ENCODE data around the gene SEM1. TPM values are rescaled to one million over a fixed set of nuclear protein-coding genes. Genes with fewer than 3 reads are reported as not detected.
"Not testable (repeated sequence)": the region's sequence is repeated elsewhere in the genome, so short reads cannot be mapped to it uniquely, and the experiment has no call there.

Gene SEM1
- total RNA-seq, 1 experiment from 2014 or later = 267 TPM

DNA sequence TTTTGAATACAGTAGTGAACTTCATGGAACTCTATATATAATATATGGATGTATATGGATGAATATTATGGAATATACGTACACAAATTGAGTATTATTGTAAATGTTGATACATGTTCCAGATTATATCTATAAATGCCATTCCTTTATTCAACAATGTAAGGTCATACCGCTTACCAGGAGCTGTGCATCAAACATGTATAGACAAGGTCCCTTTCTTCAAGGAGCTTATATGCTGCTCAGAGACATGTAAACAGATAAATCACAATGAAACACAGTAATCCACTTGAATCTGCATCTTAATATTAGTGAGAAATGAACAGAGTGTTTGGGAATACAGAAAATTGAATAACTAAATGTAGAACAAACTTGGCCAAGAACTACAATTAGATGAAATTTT lies 898 bp upstream of the SEM1 start:
- in situ Hi-C loops (cut with HindIII; ENCODE audit: low pct_unique_long_range_greater_than_20kb, low sequenced_read_pairs) = no loop called here
- no peak for DNase-seq (ENCODE audit: low read depth, low spot score)

DNA sequence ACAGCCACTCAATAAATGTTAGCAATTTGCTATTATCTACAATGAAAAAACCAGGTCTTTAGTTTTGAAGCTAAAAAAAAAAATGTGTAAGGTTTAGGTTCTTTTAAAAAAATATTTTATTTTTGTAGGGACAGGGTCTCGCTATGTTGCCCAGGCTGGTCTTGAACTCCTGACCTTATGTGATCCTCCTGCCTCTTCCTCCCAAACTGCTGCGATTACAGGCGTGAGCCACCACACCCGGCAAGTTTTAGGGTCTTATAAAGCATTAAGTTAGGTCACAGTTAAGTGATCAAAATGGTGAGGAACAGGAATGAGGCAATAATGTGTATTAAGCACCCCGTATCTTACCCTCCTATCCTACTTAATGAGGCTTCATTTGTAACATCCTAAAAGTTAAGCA lies 774 bp downstream of the SEM1 start:
- in situ Hi-C loops (cut with HindIII; ENCODE audit: low pct_unique_long_range_greater_than_20kb, low sequenced_read_pairs) = no loop called here
- DNase-seq (ENCODE audit: low read depth, low spot score) = no peak

DNA sequence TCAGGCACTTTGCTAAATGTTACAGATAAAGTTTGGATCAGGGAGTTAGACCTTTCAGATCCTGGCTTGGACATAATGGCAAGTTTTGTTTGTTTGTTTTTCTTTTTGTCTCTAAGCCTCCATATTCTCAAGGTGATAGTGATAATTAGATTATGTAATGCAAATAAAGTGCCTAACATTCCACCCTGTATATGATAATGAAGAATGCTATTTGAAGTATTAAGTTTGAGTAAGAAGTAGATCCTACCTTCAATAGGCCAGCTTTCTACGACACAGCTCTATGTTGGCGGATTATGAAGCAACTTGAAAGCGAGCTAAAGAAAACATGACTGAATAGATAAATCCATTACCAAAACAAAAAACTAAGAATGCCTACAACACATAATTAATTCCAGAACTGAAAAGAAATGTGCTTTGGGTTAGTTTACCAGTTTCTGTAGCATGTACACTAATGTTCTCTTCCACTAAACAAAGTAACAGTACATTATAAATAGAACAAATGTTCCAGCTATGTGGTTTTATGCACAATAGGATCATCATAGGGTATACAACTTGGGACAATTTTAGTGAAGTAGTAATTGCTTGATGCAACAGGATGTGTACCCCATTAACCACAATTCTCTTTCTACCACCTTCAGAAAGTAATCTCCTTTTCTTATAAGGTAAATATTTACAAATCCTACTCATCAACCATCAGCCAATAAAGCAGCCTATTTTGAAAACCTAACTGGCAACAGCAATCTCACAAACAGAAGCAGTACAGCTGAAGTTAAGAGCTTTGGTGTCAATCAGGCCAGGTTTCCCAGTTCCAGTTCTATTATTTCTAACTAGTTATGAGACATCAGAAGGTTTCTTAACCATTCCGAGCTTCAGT lies 1.5 kb downstream of the SEM1 start:
- no peak for DNase-seq (ENCODE audit: low read depth, low spot score)
- in situ Hi-C loops (cut with HindIII; ENCODE audit: low pct_unique_long_range_greater_than_20kb, low sequenced_read_pairs) = no loop called here

DNA sequence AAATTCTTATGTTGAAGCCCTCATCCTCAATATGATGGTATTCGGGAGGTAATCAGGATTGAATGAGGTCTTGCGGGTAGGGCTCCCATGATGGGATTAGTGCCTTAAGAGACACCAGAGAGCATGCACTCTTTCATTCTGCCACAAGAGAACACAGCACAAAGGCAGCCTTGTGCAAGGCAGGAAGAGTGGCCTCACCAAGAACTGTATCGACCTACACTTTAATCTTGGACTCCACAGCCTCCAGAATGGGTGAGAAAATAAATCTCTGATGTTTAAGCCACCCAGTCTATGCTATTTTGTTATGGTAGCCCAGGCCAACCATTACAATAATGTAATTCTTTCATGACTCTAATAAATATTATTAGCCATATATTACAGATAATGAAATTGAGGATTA lies 8.4 kb downstream of the SEM1 start:
- peak; percentile 94 for DNase-seq (ENCODE audit: low read depth, low spot score)
- in situ Hi-C loops (cut with HindIII; ENCODE audit: low pct_unique_long_range_greater_than_20kb, low sequenced_read_pairs) = no loop called here

DNA sequence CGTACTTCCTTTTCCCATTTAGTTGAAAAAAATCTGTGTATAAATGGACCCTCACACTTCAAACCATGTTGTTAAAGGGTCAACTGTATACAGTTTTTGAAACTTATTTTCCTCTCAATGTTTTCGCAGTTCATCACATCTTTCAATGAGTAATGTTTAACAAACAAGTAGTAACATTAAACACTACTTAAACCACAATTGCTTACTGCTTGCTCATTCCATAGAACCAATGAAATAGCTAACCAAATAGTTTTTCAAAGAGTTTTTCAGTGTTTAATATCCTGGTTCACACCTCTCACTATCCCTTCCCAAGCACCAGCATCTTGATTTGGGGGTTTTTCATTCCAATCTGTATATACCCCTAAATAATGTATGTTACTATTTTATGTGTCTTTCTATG lies 9.1 kb downstream of the SEM1 start:
- in situ Hi-C loops (cut with HindIII; ENCODE audit: low pct_unique_long_range_greater_than_20kb, low sequenced_read_pairs) = no loop called here
- no peak for DNase-seq (ENCODE audit: low read depth, low spot score)

DNA sequence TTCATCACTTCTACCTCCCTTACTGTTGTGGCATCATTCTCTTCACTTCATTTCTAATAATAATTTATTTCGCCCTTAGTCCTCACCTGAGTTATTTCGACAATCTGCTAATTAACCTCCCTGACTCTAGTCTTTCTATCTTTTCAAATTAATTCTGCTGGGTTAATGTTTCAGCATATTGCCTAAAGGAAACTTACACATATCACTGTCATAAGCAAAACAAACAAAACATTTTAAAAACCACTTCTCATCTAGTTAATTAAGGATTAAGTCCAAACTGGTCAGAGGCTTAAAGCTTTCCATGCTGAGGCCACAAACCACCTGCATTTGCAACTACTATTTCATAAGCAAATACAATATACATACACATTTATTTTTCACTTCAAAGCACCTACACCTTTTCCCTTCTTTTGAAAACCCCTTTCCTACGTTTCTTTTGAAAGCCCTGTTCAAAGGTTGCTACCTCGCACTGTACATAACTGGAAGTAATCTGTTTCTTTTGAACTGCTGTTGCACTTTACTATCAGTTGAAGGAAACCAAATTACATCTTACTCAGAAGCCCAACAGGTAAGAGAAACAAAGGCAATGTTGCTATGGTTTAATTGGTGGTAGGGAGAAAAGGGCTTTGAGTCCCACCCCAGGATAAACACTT lies 10.3 kb downstream of the SEM1 start:
- no peak for DNase-seq (ENCODE audit: low read depth, low spot score)
- in situ Hi-C loops (cut with HindIII; ENCODE audit: low pct_unique_long_range_greater_than_20kb, low sequenced_read_pairs) = no loop called here

DNA sequence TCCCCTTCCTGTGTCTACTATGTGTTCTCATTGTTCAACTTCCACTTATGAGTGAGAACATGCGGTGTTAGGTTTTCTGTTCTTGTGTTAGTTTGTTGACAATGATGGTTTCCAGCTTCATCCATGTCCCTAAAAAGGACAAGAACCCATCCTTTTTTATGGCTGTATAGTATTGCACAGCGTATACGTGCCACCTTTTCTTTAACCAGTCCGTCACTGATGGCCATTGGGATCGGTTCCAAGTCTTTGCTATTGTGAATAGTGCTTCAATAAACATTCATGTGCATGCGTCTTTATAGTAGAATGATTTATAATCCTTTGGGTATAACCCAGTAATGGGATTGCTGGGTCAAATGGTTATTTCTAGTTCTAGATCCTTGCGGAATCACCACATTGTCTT lies 11.2 kb downstream of the SEM1 start:
- DNase-seq (ENCODE audit: low read depth, low spot score); in situ Hi-C loops (cut with HindIII; ENCODE audit: low pct_unique_long_range_greater_than_20kb, low sequenced_read_pairs): not testable (repeated sequence)

DNA sequence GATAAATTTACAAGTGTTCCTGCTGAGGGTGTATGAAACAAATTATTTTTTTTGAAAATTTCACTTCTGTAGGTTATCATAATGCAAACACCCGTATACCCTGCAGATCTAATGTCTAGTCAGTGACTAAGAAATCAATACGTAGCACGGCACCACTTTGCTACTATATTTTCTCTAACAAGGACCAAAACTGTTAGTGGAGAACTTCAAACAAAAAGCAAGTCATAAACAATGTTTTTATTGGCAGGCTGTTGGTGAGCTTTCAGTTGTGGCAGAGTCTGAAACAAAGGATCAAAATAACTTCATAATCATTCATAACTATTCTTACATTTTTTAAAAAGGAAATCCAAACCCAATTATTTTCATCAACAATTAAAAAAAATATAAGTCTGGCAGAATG lies 11.8 kb downstream of the SEM1 start:
- no peak for DNase-seq (ENCODE audit: low read depth, low spot score)
- in situ Hi-C loops (cut with HindIII; ENCODE audit: low pct_unique_long_range_greater_than_20kb, low sequenced_read_pairs) = no loop called here

DNA sequence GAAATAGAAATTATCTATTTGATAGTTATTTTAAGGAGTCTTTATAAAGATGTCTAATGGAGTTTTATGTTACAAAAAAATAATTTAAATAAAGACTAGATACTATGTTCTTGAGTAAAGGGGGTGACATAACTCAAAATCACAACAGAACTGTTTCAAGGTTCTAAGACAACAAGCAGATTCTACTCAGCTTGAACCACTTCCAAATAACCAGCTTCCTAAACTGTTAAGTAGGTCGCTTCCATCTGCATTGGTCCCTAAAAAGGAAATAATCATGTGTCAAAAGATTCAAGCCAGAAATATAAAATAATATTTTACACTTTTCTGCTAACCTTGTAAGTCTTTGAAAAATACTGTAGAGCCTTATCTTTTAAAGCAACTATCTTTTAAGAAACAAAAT lies 14.1 kb downstream of the SEM1 start:
- in situ Hi-C loops (cut with HindIII; ENCODE audit: low pct_unique_long_range_greater_than_20kb, low sequenced_read_pairs) = no loop called here

DNA sequence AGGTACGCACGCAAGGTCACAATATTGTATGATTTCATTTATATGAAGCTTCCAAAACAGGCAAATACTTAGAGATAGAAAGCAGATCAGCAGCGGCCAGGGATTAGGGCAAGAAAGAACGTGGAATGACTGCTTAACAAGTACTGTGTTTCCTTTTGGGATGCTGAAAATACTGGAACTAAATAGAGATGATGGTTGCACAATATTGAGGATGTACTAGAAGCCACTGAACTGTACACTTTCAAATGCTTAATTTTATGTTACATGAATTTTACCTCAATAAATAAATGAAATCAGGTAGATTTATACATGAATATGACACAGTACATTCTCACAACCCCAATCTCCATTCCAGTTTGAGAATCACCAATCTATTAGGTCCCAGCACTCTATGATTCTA lies 15.6 kb downstream of the SEM1 start:
- DNase-seq (ENCODE audit: low read depth, low spot score) = no peak
- in situ Hi-C loops (cut with HindIII; ENCODE audit: low pct_unique_long_range_greater_than_20kb, low sequenced_read_pairs) = no loop called here

More for the DNA sequence above, 14.1 kb downstream of the SEM1 start:
- DNase-seq (ENCODE audit: low read depth, low spot score) = no peak

DNA sequence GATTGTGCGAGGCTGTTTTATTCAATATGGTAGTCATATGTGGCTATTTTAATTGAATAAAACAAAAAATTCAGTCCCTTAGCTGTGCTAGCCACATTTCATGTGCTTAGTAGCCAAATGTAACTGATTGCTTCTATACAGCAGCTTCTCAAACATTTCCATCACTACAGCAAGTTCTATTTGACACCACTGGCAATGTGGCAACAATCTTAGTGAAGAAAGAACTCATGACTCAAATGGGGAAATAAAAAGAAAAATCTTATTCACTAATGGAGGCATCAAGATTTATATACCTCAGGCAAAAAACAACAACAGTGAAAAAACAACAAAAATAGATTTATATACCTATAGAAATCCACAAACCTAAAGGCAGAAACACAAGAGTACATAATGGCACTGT lies 17.9 kb downstream of the SEM1 start:
- in situ Hi-C loops (cut with HindIII; ENCODE audit: low pct_unique_long_range_greater_than_20kb, low sequenced_read_pairs) = no loop called here
- DNase-seq (ENCODE audit: low read depth, low spot score) = no peak

DNA sequence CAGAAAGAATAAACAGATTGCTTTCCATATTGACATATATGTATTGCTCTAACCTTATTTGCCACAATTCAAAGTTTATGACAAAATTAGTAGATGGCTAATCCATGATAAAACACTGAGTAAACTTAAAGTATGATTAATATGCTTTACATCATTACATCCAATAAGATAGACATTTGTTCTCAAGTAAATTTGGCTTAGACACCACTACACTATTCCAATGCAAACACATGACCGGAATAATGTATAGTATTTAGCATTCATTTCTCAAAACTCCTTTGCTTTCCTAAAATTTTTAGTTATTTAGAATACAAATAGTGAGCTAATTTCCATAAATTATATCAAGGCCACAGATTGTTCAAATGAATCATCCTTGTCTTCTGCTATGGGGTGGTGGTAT lies 20.2 kb downstream of the SEM1 start:
- in situ Hi-C loops (cut with HindIII; ENCODE audit: low pct_unique_long_range_greater_than_20kb, low sequenced_read_pairs) = no loop called here
- no peak for DNase-seq (ENCODE audit: low read depth, low spot score)

DNA sequence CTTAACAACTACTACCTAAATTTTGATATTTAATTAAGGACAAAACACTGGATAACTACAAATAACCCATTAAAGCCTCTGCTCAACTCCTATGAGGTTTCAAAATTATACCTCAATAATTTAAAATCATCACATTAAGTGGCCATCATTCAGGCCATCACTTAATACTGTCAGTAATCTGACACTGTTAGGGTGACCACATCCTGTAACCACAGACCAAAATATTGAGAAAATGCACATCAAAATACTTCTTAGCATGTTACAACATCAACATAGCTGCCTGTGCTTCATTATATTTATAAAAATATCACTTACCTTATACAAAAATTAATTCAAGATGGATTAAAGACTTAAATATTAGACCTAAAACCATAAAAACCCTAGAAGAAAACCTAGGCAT lies 23.3 kb downstream of the SEM1 start:
- DNase-seq (ENCODE audit: low read depth, low spot score) = no peak
- in situ Hi-C loops (cut with HindIII; ENCODE audit: low pct_unique_long_range_greater_than_20kb, low sequenced_read_pairs) = no loop called here

DNA sequence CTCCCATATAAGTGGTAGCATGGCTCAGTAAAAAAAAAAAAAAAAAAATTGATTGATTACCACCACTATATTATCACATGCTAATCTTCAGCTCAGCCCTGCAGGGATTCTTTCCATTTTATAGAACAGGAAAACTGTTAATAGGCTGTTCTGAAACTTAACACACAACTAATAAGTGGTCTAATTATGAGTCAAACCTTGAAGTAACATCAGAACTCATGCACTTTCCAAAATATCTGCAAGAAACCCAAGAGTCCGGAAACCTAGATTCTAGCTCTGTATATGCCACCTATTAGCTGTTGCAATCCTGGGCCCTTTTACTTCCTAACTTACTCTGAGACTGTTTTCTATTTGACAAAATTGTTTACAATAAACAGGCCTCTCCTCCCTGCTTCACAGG lies 23.9 kb downstream of the SEM1 start:
- in situ Hi-C loops (cut with HindIII; ENCODE audit: low pct_unique_long_range_greater_than_20kb, low sequenced_read_pairs) = no loop called here
- no peak for DNase-seq (ENCODE audit: low read depth, low spot score)

DNA sequence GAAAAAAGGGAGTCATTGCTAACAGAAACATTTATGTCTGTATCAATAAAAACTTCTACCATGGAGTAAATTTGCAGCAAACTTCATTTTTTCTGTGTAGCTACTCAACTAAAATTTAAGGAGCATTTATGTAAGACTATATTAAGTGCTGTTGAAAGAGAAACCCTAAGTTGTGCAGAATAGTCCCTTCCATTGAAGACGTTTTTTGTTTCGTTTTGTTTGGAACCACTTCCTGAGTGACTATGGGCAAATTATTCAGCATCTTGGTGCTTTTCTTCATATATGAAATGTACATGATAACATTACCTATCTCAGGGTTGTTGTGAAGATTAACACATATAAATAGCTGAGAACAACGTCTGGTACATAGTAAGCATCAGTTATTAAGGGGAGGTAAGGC lies 24.3 kb downstream of the SEM1 start:
- no peak for DNase-seq (ENCODE audit: low read depth, low spot score)
- in situ Hi-C loops (cut with HindIII; ENCODE audit: low pct_unique_long_range_greater_than_20kb, low sequenced_read_pairs) = no loop called here

DNA sequence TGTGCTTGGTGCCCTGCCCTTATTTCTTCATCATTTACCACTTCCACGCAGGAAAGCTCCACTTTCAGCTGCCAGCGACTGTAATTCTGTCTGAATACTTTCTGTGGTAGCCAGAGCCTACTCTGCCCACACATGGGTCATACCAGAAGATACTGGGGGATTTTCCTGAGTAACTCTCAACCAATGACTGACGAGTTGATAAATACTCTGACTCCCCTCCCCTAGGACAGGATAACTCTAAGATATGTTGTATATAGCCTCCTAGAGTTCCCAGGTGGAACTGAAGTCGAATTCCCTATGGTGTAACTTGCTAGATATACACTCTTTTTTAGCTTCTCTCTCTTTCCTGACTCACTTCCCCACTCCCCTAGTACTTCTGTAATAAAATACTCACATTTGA lies 29.8 kb downstream of the SEM1 start:
- peak; percentile 38 for DNase-seq (ENCODE audit: low read depth, low spot score)
- in situ Hi-C loops (cut with HindIII; ENCODE audit: low pct_unique_long_range_greater_than_20kb, low sequenced_read_pairs) = no loop called here

DNA sequence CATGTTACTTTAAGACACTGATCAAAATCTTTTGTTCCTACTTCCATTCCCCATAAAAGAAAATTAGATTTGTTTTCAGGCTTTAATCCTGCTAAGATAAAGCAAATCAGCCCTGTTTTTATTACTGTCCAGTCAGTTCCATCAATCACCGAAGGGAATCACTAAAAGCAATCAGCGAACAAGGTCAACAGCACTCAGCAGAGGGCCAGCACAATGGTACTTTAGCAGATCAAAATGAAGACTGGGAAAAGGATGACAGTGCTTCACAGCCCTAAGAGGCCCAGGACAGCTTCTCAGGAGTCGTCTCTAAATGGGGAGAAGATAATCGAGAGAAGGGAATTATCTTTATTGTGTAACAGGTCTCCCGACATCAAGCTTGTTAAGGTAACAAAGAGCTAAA lies 32.7 kb downstream of the SEM1 start:
- DNase-seq (ENCODE audit: low read depth, low spot score) = no peak
- in situ Hi-C loops (cut with HindIII; ENCODE audit: low pct_unique_long_range_greater_than_20kb, low sequenced_read_pairs) = no loop called here

DNA sequence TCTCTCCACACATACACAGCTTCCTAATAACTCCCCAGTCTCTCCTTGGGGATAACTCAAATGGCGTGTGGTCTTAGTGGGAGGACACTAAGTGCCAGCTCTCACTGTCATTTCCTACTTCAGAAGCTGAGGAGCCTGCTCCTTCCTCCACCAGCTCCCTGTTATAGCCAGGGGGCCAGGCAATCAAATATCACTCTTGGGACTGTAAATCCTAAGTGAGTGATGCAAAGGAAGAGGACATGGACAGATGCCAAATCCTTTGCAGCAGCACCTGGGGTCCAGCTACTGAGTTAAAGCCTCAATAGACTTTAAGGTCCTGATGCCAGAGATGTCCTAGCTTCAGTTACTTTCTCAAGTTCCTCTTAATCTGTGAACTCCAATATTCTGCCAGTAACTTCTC lies 34.1 kb downstream of the SEM1 start:
- in situ Hi-C loops (cut with HindIII; ENCODE audit: low pct_unique_long_range_greater_than_20kb, low sequenced_read_pairs) = no loop called here
- DNase-seq (ENCODE audit: low read depth, low spot score) = no peak

DNA sequence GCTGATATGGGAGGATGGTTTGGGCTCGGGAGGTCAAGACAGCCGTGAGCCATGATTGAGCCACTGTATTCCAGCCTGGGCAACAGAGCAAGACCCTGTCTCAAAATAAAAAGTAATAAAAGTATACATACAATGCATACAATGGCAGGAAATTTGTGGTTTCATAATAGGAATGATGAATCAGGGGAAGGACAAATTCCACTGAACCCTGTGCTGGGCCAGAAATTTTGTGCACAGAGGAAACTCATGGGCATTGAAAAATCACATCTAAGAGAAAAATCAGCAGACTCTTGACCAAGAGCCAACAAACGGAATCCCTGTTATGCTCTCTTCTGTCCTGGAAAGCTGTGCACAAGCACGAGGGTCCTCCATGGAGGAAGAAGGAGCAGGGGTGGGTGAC lies 35.1 kb downstream of the SEM1 start:
- in situ Hi-C loops (cut with HindIII; ENCODE audit: low pct_unique_long_range_greater_than_20kb, low sequenced_read_pairs) = no loop called here
- no peak for DNase-seq (ENCODE audit: low read depth, low spot score)
